SJCRH30 (cell line): Measurements from ENCODE around the gene FFAR1. TPM values are rescaled to one million over a fixed set of nuclear protein-coding genes. Genes with fewer than 3 reads are reported as not detected.
A peak's percentile ranks its signal among the peaks of the same experiment; 100 is the strongest.

ENCODE experiments used
- DNase-seq, 2 experiments: peaks; one replicate each; pipeline ENCODE4 v3.0.0-alpha.2; 2015 to 2020
- H3K27ac ChIP-seq: fragments of 250-450 bp; sonication (Bioruptor Pico); 2 replicates; pipeline ENCODE4 v1.5.1; 2020; ENCODE audit warnings: mild to moderate bottlenecking, moderate library complexity
- H3K27me3 ChIP-seq: fragments of 250-450 bp; sonication (Bioruptor Pico); 2 replicates; pipeline ENCODE4 v1.5.1; 2020; ENCODE audit warnings: mild to moderate bottlenecking, moderate library complexity
- H3K36me3 ChIP-seq: fragments of 250-450 bp; sonication (Bioruptor Pico); 2 replicates; pipeline ENCODE4 v1.5.1; 2020; ENCODE audit warnings: mild to moderate bottlenecking, moderate library complexity
- H3K4me1 ChIP-seq: fragments of 250-450 bp; sonication (Bioruptor Pico); 2 replicates; pipeline ENCODE4 v1.5.1; 2020; ENCODE audit warnings: mild to moderate bottlenecking, moderate library complexity
- H3K4me3 ChIP-seq: fragments of 250-450 bp; sonication (Bioruptor Pico); 2 replicates; pipeline ENCODE4 v1.5.1; 2020; ENCODE audit warnings: mild to moderate bottlenecking, moderate library complexity
- H3K9me3 ChIP-seq: fragments of 250-450 bp; sonication (Bioruptor Pico); replicated peaks from 2 replicates; pipeline ENCODE4 v1.5.1; 2020; ENCODE audit warnings: mild to moderate bottlenecking, moderate library complexity
- total RNA-seq: library from RNA; depleted of rRNA; stranded (reverse); fragments of >200 nt; shearing (Covaris generic); gene quantifications from 2 replicates; pipeline ENCODE4 v1.2.3, GENCODE V29; 2014; rRNA removed

The FFAR1 gene
- not detected in 2 replicates for total RNA-seq

DNA sequence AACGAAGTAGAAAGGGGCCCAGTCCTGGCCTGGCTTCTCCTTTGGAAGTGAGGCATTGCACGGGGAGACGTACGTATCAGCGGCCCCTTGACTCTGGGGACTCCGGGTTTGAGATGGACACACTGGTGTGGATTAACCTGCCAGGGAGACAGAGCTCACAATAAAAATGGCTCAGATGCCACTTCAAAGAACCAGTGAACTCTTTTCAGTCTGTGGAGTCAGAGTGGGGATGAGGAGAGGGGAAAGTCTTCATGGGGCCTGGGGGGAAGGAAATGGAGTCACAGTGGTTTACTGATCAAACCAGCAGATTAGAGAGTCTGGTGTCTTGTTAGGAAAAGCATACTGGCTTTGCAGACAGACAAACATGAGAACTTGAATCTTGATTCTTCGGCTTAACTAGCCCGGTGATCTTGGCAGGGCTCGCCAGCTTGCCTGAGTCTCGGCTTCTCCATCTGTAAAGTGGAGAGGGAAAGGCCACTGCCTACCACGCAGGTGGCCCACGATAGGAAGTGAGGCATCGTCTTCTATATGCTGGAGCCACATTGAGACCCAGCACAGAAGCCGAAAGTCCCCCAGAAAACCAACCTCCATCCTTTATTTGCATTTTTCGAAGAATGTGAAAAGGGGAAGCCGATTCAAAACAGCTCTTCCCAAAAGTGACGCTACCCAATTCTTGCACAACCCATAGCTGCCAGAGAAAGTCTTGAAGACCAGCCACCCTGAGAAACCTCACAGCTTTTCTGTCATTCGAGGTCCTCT lies at the start of gene FFAR1:
FFAR1 (plus strand) TSS at position 732 of the 759 bp plus-strand sequence. CDS start 3,650 bp downstream, outside the sequence.
- Histone ChIP-seq H3K36me3 (no peaks in the 10 kb centered on the region), H3K27ac (no peak within 1 kb of the TSS), H3K4me3 (no peak within 1 kb of the TSS), H3K27me3 (no peaks in the 10 kb centered on the region), H3K4me1 (no peaks in the 10 kb centered on the region), H3K9me3 (no peaks in the 10 kb centered on the region)
- no peak for DNase-seq

- H3K4me1 ChIP-seq: peaks cover 7% of the 10 kb centered on the region; the same call in 1 of the 2 replicates
- no peaks in the 10 kb centered on the region; the same call in 1 of the 2 replicates for H3K27me3 ChIP-seq
- no peak for DNase-seq
- no peak overlapping the region for H3K27ac ChIP-seq
- H3K36me3 ChIP-seq: no peaks in the 10 kb centered on the region
- H3K9me3 ChIP-seq: no peaks in the 10 kb centered on the region
- no peak overlapping the region for H3K4me3 ChIP-seq
These were observed 49.8 kb upstream of the FFAR1 start for GRCh38 chr19:35297922-35298321.

GRCh38 chr19:35298561-35298972 lies 49.1 kb upstream of the FFAR1 start:
- Histone ChIP-seq H3K4me3 (no peak overlapping the region), H3K27ac (no peak overlapping the region), H3K27me3 (no peaks in the 10 kb centered on the region; the same call in 1 of the 2 replicates), H3K4me1 (peaks cover under 1% of the 10 kb centered on the region; the same call in 1 of the 2 replicates), H3K9me3 (no peaks in the 10 kb centered on the region), H3K36me3 (no peaks in the 10 kb centered on the region)
- no peak for DNase-seq

DNA sequence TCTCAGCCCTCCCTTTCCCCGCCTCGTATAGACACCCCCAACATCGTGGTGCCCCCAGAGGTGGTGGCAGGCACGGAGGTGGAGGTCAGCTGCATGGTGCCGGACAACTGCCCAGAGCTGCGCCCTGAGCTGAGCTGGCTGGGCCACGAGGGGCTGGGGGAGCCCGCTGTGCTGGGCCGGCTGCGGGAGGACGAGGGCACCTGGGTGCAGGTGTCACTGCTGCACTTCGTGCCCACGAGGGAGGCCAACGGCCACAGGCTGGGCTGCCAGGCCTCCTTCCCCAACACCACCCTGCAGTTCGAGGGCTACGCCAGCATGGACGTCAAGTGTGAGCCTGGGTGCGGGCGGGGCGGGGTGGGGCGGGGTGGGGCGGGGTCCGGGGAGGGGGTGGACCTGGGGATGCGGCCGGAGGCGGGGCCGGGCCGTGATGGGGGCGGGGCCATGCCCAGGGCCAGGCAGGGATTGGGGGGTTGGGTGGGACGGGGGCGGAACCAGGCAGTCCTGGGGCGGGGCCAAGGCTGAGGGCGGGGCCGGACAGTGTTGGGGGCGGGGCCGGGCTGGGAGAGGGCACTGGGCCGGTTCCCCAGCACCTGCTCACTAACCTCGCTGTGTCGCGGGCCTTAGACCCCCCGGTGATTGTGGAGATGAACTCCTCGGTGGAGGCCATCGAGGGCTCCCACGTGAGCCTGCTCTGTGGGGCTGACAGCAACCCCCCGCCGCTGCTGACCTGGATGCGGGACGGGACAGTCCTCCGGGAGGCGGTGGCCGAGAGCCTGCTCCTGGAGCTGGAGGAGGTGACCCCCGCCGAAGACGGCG lies 48.0 kb upstream of the FFAR1 start:
- no peaks in the 10 kb centered on the region for H3K9me3 ChIP-seq
- DNase-seq: no peak
- H3K36me3 ChIP-seq: no peaks in the 10 kb centered on the region
- H3K4me3 ChIP-seq: no peak overlapping the region
- H3K27me3 ChIP-seq: no peaks in the 10 kb centered on the region
- H3K4me1 ChIP-seq: no peaks in the 10 kb centered on the region
- no peak overlapping the region for H3K27ac ChIP-seq

GRCh38 chr19:35300339-35300649 lies 47.4 kb upstream of the FFAR1 start:
- H3K4me1 ChIP-seq: no peaks in the 10 kb centered on the region
- H3K27me3 ChIP-seq: no peaks in the 10 kb centered on the region
- no peak overlapping the region for H3K4me3 ChIP-seq
- no peaks in the 10 kb centered on the region for H3K36me3 ChIP-seq
- no peak overlapping the region for H3K27ac ChIP-seq
- DNase-seq: no peak
- H3K9me3 ChIP-seq: no peaks in the 10 kb centered on the region

DNA sequence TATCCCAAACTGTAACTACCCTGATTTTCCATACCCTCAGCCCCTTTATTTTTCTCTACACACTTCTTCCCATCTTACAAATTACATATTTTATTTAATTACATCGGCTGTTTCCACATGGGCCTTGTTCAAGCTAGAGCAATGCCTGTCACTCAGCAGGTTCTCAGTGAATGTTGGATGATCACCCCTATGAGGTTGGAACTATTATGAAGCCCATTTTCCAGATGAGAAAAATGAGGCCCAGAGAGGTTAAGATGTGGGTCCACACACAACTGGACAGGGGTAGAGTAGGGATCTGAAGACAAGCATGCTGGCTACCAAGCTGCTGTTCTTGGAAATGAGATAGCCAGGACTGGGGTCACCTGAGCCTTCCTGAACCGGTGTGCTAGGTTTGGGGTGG lies 45.7 kb upstream of the FFAR1 start:
- no peak for DNase-seq

GRCh38 chr19:35302446-35302845 lies 45.3 kb upstream of the FFAR1 start:
- H3K4me3 ChIP-seq: no peak overlapping the region
- H3K36me3 ChIP-seq: no peaks in the 10 kb centered on the region
- no peak for DNase-seq
- H3K27me3 ChIP-seq: no peaks in the 10 kb centered on the region
- H3K4me1 ChIP-seq: no peaks in the 10 kb centered on the region
- H3K9me3 ChIP-seq: no peaks in the 10 kb centered on the region
- no peak overlapping the region for H3K27ac ChIP-seq

More for the DNA sequence above, 45.7 kb upstream of the FFAR1 start:
- H3K27me3 ChIP-seq: no peaks in the 10 kb centered on the region
- no peaks in the 10 kb centered on the region for H3K9me3 ChIP-seq
- no peaks in the 10 kb centered on the region for H3K4me1 ChIP-seq
- H3K36me3 ChIP-seq: no peaks in the 10 kb centered on the region
- no peak overlapping the region for H3K27ac ChIP-seq
- no peak overlapping the region for H3K4me3 ChIP-seq

DNA sequence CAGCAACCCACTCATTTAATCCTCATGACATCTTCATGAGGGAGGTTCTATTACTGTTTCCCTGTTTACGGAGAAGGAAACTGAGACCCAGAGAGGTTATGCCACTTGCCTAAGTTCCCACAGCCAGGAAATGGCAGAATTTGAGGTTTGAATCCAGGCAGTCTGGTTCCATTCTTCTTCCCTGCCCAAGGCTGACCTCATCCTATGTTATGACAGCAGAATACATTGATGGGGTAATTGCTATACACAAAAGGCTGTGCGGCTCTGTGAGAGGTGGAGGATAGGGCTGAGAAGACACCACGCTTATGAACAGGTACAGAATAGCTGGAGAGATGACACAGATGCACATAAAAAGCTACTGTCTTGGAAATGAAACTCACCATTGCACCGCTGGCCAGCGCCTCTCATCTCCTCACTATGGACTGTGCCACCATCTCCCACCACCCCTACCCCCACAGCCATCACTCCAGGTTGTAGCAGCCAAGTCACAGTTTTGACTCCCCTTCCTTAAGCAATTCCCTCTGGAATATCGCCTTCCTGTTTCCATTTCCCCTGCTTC lies 44.3 kb upstream of the FFAR1 start:
- no peaks in the 10 kb centered on the region for H3K9me3 ChIP-seq
- no peak overlapping the region for H3K27ac ChIP-seq
- DNase-seq: no peak
- H3K27me3 ChIP-seq: no peaks in the 10 kb centered on the region
- H3K4me3 ChIP-seq: no peak overlapping the region
- H3K36me3 ChIP-seq: no peaks in the 10 kb centered on the region
- no peaks in the 10 kb centered on the region for H3K4me1 ChIP-seq

DNA sequence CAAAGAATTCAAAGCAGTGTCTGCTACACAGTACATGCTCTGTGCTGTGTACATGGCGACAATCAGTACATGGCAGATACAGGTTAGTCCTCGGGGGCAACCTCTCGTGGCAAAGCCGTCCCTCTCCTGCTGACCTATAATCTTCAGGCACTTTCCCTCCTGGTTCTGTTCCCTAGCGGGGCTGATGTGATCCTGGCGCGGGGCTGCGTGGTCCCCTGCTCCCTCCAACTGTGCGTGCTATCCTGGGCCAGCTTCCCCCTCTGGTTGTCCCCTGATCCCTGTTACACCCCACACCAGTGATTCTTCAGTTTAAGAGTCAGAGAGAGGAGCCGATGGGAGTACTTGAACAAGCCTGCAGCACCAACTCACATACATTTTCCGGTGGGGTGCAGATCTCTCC lies 43.7 kb upstream of the FFAR1 start:
- Histone ChIP-seq H3K9me3 (no peaks in the 10 kb centered on the region), H3K4me1 (no peaks in the 10 kb centered on the region), H3K27ac (no peak overlapping the region), H3K27me3 (no peaks in the 10 kb centered on the region), H3K4me3 (no peak overlapping the region), H3K36me3 (no peaks in the 10 kb centered on the region)
- no peak for DNase-seq

GRCh38 chr19:35305181-35305580 lies 42.5 kb upstream of the FFAR1 start:
- Histone ChIP-seq H3K36me3 (no peaks in the 10 kb centered on the region), H3K9me3 (no peaks in the 10 kb centered on the region), H3K27ac (no peak overlapping the region), H3K27me3 (no peaks in the 10 kb centered on the region), H3K4me1 (peaks cover 7% of the 10 kb centered on the region; the same call in 1 of the 2 replicates), H3K4me3 (no peak overlapping the region)
- DNase-seq: no peak

DNA sequence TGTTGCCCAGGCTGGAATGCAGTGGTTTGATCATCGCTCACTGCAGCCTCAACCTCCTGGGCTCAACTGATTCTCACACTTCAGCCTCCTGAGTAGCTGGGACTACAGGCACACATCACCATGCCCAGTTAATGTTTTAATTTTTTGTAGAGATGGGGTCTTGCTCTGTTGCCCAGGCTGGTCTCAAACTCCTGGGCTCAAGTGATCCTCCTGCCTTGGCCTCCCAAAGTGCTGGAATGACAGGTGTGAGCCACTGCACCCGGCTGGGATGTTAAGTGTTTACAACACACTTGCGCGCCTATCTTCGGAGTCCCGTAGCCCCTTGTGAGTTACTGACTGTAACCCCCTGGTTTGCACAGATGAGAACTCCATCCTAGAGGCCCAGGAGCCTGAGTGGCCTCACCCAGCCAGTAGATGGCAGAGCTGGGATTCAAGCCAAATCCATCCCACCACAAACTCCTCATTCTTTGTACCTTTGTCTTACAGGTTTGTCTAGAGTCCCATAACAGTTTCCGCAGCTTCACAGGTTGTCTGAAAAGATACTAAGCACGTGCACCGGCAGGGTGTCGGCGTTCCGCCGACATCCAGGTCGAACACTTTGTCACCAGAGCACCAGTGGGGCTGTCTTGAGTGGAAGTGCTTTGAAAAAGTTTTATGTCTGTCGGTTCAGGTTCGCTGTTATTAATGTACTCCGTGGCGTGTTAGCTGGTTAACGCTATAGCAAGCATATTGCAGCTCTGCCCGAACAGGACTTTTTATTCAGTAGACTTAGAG lies 41.0 kb upstream of the FFAR1 start:
- Histone ChIP-seq H3K27ac (no peak overlapping the region), H3K9me3 (no peaks in the 10 kb centered on the region), H3K4me1 (peaks cover 7% of the 10 kb centered on the region; the same call in 1 of the 2 replicates), H3K36me3 (no peaks in the 10 kb centered on the region), H3K27me3 (no peaks in the 10 kb centered on the region), H3K4me3 (no peak overlapping the region)
- no peak for DNase-seq

DNA sequence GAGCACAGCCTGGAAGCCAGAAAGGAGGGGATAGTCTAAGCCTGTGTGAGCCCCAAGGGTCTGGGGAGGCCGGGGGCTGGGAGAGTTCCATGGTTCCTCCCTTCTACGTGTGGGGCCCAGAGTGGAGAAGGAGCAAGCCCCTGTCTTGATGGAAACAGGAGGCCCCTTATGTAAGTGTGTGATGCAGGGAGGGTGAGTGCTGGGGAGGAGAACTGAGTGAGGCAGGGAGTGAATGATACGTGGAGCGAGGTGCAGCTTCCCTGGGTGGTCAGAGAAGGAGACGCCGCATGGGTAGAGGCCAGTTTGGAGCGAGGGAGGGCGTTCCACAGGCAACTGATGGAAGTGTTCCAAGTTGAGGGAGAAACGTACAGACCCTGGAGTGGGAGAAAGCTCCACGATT lies 39.8 kb upstream of the FFAR1 start:
- H3K4me1 ChIP-seq: peaks cover 7% of the 10 kb centered on the region; the same call in 1 of the 2 replicates
- H3K4me3 ChIP-seq: no peak overlapping the region
- peak in 1 of 2 experiments; percentile 50 for DNase-seq
- no peaks in the 10 kb centered on the region for H3K27me3 ChIP-seq
- no peaks in the 10 kb centered on the region for H3K9me3 ChIP-seq
- no peak overlapping the region for H3K27ac ChIP-seq
- no peaks in the 10 kb centered on the region for H3K36me3 ChIP-seq

DNA sequence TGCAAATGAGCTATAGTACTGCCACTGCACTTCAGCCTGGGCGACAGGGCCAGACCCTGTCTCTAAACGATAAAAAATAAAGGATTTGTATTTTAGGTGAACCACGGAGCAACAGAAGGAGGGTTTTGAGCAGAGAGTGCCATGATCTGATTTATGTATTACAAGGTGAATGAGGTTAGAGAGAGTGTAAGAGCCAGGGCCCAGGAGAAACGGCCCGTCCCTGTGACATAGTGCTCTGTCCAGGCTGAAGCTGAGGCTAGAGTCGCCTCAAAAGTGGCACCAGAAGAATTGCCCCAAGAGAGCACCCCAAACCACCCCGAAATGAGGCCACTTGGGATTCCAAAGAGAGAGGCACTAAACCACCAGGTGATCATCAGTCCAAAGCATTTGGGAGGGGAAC lies 38.8 kb upstream of the FFAR1 start:
- Histone ChIP-seq H3K4me3 (no peak overlapping the region), H3K4me1 (peaks cover 7% of the 10 kb centered on the region; the same call in 1 of the 2 replicates), H3K27ac (no peak overlapping the region), H3K9me3 (no peaks in the 10 kb centered on the region), H3K36me3 (no peaks in the 10 kb centered on the region), H3K27me3 (no peaks in the 10 kb centered on the region)
- no peak for DNase-seq

GRCh38 chr19:35309481-35310279 lies 38.0 kb upstream of the FFAR1 start:
- no peaks in the 10 kb centered on the region for H3K27me3 ChIP-seq
- H3K36me3 ChIP-seq: no peaks in the 10 kb centered on the region
- DNase-seq: no peak
- no peaks in the 10 kb centered on the region for H3K9me3 ChIP-seq
- H3K4me1 ChIP-seq: peaks cover 7% of the 10 kb centered on the region; the same call in 1 of the 2 replicates
- H3K27ac ChIP-seq: no peak overlapping the region
- H3K4me3 ChIP-seq: no peak overlapping the region
